IPS DF 6.9 (cell line): ENCODE data around the gene CEACAM18.
A peak's percentile ranks its signal among the peaks of the same experiment; 100 is the strongest.

Experiments
- DNase-seq: peaks from one replicate; pipeline ENCODE4 v3.0.0-alpha.2; 2013; ENCODE audit warnings: low read depth, low spot score
- H3K27ac ChIP-seq: one replicate; pipeline ENCODE4 v1.5.1; 2013; ENCODE audit warnings: low read length, control low read depth
- H3K27me3 ChIP-seq: 2 replicates; pipeline ENCODE4 v1.6.1; 2013; ENCODE audit warnings: mild to moderate bottlenecking, low read length; ENCODE audit not compliant: control insufficient read depth, insufficient read depth
- H3K36me3 ChIP-seq: 2 replicates; pipeline ENCODE4 v1.6.1; 2013; ENCODE audit warnings: low read length; ENCODE audit not compliant: control insufficient read depth, insufficient read depth
- H3K4me1 ChIP-seq: 2 replicates; pipeline ENCODE4 v1.6.1; 2013; ENCODE audit warnings: low read length; ENCODE audit not compliant: control insufficient read depth, insufficient read depth
- H3K4me3 ChIP-seq: 2 replicates; pipeline ENCODE4 v1.5.1; 2013; ENCODE audit warnings: mild to moderate bottlenecking, low read length
- H3K9me3 ChIP-seq: 2 replicates; pipeline ENCODE4 v1.6.1; 2013; ENCODE audit warnings: low read length, inconsistent platforms; ENCODE audit not compliant: control insufficient read depth, insufficient read depth
- WGBS: extraction: QIAGEN DNeasy Blood & Tissue Kit; methylation state at CpG from one replicate; pipeline ENCODE4 v1.1.7; 2013; ENCODE audit warnings: mixed read lengths, missing lambda C conversion rate; ENCODE audit not compliant: insufficient read length, insufficient coverage; 5-methylcytosine and 5-hydroxymethylcytosine counted together

The CEACAM18 gene

DNA sequence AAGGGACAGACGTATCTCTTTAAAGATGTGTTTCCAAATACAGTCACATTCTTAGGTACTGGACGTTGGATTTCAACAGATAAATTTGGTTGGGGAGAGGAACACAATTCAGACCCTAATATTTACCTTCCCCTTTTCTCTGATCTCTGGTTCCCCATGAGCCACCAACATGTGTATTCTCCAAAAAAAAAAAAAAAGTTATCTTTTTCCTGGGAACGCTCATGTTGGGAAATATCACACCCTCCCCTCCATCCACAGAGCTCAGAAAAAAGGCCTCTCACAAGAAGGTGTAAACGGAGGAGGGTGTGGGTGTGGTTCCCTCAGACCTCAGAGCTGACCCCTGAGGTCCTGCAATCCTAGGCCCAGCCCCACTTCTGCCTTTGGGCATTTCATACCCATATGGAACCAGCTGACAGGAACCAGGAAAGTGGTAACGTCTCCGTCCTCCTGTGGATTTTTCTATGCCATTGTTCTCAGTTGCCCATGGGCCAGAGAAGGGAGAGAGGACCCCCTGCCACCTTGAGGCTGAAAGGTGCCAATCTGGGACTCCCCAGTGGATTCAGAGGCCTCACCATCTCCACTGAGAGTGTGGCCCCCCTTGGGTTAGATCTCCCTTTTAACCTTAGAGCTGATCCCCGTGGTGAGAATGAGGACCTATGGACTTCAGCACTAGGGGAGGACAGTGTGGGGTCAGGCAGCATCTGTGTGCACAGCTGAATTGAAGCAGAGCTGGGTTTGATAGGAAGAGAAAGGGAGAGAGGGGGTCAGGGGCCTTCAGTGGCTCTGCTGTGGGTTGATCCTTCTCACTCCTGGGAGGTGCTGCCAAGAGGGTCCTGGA is 31.7 kb downstream of the CEACAM18 start:
- Histone ChIP-seq H3K4me3 (no peak overlapping the region), H3K4me1 (no peaks in the 10 kb centered on the region), H3K9me3 (no peaks in the 10 kb centered on the region), H3K27ac (no peak overlapping the region), H3K36me3 (no peaks in the 10 kb centered on the region), H3K27me3 (no peaks in the 10 kb centered on the region)
- WGBS = no CpG with 5 or more reads among the region's 7 CpGs
- DNase-seq = no peak

DNA sequence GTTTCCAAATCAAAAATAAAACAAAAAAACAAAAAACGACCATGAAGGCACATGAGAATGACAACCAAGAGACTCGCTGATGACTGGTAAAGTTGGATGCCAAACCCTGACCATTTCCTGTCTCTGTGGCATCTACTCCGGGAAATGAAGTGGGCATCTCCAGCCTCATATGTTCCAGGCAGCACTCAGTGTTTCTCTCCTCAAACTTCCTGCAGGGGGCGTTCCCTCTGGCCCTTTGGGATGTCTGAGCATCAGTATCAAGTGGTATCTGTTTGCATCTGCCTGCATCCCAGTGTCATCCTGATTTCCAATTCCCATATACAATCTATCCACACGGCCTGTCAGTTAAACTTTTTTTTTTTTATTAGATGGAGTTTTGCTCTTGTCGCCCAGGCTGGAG is 33.0 kb downstream of the CEACAM18 start:
- Histone ChIP-seq H3K27ac (no peak overlapping the region), H3K9me3 (no peaks in the 10 kb centered on the region), H3K27me3 (no peaks in the 10 kb centered on the region), H3K4me1 (no peaks in the 10 kb centered on the region), H3K4me3 (no peak overlapping the region), H3K36me3 (no peaks in the 10 kb centered on the region)
- WGBS = no CpG with 5 or more reads among the region's 6 CpGs
- peak; percentile 37 for DNase-seq

GRCh38 chr19:51513968-51514367 is 35.6 kb downstream of the CEACAM18 start:
- Histone ChIP-seq H3K36me3 (no peaks in the 10 kb centered on the region), H3K9me3 (no peaks in the 10 kb centered on the region), H3K27me3 (no peaks in the 10 kb centered on the region), H3K4me3 (no peak overlapping the region), H3K27ac (no peak overlapping the region), H3K4me1 (no peaks in the 10 kb centered on the region)
- no peak for DNase-seq
- WGBS = no CpG with 5 or more reads among the region's 2 CpGs

DNA sequence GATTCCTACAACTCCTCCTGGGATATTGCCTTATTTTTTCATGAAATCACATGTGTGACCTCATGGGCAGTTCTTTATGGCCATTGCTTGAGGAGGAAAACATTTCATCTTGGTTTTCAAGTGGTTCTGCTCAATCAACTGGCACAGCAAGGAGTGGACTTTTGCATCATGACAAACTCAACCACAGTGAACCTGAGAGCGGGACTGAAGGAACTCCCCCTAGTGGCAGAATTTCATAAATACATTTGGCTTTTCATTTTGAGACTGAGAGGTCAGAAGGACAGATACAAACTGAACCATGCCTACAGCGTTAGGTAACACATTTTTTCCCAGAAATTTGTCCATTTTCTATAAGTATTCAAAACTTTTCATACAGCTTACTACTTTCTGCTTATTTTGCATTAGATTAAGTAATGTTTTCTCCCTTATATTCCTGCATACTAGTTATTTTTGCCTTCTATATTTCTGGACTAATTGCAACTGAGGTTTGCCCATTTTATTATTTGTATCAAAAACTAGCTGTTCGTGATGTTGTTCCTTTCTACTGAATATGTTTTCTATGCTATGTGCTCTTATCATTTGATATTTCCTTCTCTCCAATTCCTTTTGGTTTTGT is 36.6 kb downstream of the CEACAM18 start:
- Histone ChIP-seq H3K4me1 (no peaks in the 10 kb centered on the region), H3K4me3 (no peak overlapping the region), H3K27me3 (no peaks in the 10 kb centered on the region), H3K27ac (no peak overlapping the region), H3K9me3 (no peaks in the 10 kb centered on the region), H3K36me3 (no peaks in the 10 kb centered on the region)
- peak; percentile 39 for DNase-seq
- no CpG with 5 or more reads among the region's 3 CpGs for WGBS

DNA sequence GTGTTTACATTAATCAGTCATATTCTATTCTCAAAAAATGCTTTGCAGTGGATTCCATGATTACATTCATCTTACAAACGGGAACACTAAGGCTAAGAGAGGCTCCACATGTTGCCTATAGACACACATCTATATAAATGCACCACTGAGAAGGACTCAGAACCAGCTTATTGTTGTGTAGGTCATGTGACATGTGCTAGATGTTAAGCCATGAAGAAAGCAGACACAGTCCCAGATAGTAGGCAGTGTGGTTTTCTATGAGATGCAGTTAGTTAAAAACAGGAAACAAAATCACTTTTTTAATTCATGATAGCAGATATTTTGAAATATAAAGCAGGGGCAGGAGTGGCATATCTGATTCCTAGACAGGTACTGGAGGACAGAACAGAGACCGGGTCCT is 42.4 kb downstream of the CEACAM18 start:
- WGBS = no CpG with 5 or more reads among the region's 2 CpGs
- Histone ChIP-seq H3K4me1 (no peaks in the 10 kb centered on the region), H3K27ac (no peak overlapping the region), H3K36me3 (no peaks in the 10 kb centered on the region), H3K4me3 (no peak overlapping the region), H3K9me3 (no peaks in the 10 kb centered on the region), H3K27me3 (no peaks in the 10 kb centered on the region)
- no peak for DNase-seq

DNA sequence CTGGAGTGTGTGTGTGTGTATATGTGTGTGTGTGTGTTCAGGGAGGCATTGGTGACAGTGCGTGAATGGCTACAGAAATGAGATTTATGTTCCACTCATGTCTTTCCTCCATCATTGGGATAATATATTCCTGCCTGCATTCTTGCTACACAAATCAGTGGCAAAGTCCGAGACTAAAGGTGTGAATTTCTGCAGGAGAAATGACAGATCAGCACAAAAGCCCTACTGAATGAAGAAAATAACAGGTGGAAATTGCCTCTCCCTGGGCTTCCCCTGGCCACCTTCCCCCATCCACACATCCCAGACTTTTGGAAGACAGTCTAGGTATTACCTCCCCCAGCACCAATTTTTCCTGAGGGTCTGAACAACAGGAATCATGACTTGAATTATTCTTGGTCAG is 43.0 kb downstream of the CEACAM18 start:
- Histone ChIP-seq H3K27me3 (no peaks in the 10 kb centered on the region), H3K27ac (no peak overlapping the region), H3K36me3 (no peaks in the 10 kb centered on the region), H3K4me3 (no peak overlapping the region), H3K4me1 (no peaks in the 10 kb centered on the region), H3K9me3 (no peaks in the 10 kb centered on the region)
- WGBS = no CpG with 5 or more reads among the region's 2 CpGs
- DNase-seq = no peak

DNA sequence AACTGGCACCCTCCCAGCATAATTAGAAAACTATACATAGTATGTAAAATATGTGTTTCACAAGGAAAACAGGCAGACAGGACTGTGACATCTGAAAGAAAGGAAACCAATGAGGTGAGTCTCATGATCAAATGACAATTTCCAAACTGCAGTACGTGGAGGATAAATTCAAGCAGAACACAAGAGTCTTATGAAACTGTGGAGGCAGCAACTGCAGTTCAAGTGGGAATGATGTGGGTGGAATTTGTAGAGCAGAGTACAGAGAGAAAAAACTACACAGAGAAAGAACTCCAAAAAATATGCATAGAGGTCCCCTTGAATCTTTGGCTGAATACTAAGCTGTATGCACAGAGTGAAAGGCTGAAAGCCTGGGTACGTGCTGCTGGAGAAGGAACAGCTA is 43.4 kb downstream of the CEACAM18 start:
- H3K36me3 ChIP-seq = no peaks in the 10 kb centered on the region
- no peaks in the 10 kb centered on the region for H3K4me1 ChIP-seq
- DNase-seq = no peak
- H3K27ac ChIP-seq = no peak overlapping the region
- no peak overlapping the region for H3K4me3 ChIP-seq
- WGBS = no CpG with 5 or more reads among the region's 2 CpGs
- no peaks in the 10 kb centered on the region for H3K9me3 ChIP-seq
- no peaks in the 10 kb centered on the region for H3K27me3 ChIP-seq

DNA sequence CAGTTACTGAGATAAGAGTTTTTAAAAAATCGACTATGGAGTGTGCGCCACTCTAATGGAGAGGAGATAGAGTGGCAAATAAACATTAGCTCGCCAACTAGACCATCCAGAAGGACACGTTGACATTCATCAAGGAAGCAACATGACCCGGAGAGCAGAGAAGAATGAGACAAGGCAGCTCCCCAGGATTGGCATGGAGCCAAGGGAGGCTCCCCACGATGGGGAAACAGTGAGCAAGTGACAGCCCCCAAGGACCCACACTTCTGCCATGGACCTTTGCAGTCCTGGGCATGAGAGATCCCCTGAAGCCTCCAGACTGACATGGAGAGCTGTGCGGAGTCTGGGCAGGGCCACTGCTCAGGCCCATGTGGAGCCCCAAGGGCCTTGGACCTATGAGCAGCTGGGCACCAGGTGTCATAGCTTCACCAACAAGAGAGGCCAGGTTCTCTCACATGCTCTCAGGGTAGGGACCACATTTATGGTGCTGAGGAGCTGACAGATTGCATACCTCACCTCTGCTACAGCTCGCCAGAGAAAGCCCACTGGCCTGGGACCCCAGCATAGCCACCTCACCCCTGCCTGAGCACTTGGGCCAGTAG is 46.4 kb downstream of the CEACAM18 start:
- Histone ChIP-seq H3K4me1 (no peaks in the 10 kb centered on the region), H3K4me3 (no peak overlapping the region), H3K9me3 (no peaks in the 10 kb centered on the region), H3K27me3 (no peaks in the 10 kb centered on the region), H3K27ac (no peak overlapping the region), H3K36me3 (no peaks in the 10 kb centered on the region)
- no CpG with 5 or more reads among the region's 8 CpGs for WGBS
- no peak for DNase-seq

GRCh38 chr19:51525651-51526050 is 47.3 kb downstream of the CEACAM18 start:
- DNase-seq = no peak
- no peaks in the 10 kb centered on the region for H3K27me3 ChIP-seq
- H3K4me1 ChIP-seq = no peaks in the 10 kb centered on the region
- H3K4me3 ChIP-seq = no peak overlapping the region
- H3K36me3 ChIP-seq = no peaks in the 10 kb centered on the region
- no CpG with 5 or more reads among the region's 4 CpGs for WGBS
- no peak overlapping the region for H3K27ac ChIP-seq
- H3K9me3 ChIP-seq = no peaks in the 10 kb centered on the region

GRCh38 chr19:51529301-51529700 is 51.0 kb downstream of the CEACAM18 start:
- Histone ChIP-seq H3K36me3 (no peaks in the 10 kb centered on the region), H3K4me3 (no peak overlapping the region), H3K27ac (no peak overlapping the region), H3K9me3 (no peaks in the 10 kb centered on the region), H3K27me3 (no peaks in the 10 kb centered on the region), H3K4me1 (peaks cover 4% of the 10 kb centered on the region; the same call in 1 of the 2 replicates)
- no peak for DNase-seq
- no CpG with 5 or more reads among the region's 2 CpGs for WGBS
